Tongue (tissue), 2 donors: ENCODE data around the gene XPR1. TPM values are rescaled to one million over a fixed set of nuclear protein-coding genes. Genes with fewer than 3 reads are reported as not detected.

ENCODE experiments used
- DNase-seq: peaks from one replicate; pipeline ENCODE4 v3.0.0-alpha.2; 2015
- total RNA-seq: library from RNA; depleted of rRNA; stranded (reverse); fragments of >200 nt; gene quantifications from one replicate; pipeline ENCODE4 v1.2.3, GENCODE V29; 2014

Gene XPR1
- total RNA-seq, 1 donor from 2014 or later, result 12.3 TPM

DNA sequence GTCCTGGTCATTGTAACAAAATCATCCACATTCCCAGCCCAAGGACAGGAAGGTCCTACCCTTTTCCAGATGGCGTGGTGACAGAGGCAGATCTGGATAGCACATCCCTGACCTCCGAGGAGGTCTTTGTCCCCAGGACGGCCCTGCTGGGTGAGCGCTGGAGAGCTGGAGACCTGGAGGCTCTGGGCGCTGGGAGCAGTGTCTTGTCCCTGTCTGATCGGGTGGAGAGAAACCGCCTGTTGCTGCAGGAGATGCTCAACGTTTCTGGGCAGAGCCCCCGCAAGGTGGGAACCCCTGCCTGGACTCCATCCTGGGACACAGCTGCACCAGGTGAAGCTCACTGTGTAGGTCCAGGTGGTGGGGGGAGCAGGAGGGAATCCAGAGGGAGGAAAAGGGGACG, 284.9 kb downstream of the XPR1 start:
- no peak for DNase-seq

DNA sequence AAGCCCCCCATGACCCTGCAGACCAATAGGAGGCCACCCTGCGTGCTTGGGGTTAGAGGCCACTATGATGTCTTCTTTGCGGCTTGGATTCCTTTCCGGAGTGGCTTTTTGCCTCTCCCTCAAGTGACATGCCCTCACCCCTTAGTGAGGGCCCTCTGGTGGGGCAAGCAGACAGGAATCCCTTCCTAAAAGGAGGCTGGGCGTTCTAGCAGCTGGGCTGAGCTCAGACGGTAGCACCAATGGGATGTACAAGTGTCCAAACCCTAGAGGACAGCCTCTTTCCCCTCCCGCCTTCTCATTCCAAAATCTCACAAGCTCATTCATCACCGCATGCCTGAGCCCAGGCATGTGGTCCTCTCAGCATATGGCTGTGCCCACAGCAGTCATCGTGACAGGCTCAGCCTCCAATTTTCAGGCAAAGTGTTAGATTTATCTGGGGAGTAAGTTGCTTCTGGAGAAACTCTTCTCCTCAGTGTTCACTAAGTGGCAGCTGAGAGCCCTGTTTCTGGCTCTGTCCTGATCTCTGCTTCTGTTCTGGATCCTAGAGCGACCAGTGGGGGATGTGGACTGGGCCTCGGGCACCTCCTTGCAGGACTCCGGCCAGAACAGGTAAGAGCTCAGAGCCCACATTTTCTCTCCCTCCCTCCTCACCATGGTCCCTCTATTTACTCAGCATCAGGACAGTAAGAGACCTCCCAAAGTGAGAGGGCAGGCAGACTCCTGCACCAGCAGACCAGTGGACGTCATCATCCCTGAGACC, 285.7 kb downstream of the XPR1 start:
- DNase-seq, result peak; percentile 60

DNA sequence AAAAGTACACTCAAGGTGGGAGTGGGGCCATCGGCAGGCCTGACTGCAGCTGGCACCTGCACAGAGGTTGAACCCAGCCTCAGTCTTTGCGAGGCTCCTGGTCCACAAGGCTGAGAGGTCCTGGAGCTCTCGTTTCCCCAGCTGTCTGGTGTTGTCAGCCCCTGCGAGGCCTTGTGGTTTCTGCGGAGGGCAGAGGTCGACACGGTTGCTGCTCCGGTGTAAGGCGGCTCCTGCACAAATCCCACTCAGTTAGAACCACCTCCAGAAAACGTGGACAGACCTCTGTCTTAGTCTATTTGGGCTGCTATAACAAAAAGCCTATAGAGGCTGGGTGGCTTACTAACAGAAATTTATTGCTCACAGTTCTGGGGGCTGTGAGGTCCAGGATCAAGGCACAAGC, 286.7 kb downstream of the XPR1 start:
- no peak for DNase-seq

DNA sequence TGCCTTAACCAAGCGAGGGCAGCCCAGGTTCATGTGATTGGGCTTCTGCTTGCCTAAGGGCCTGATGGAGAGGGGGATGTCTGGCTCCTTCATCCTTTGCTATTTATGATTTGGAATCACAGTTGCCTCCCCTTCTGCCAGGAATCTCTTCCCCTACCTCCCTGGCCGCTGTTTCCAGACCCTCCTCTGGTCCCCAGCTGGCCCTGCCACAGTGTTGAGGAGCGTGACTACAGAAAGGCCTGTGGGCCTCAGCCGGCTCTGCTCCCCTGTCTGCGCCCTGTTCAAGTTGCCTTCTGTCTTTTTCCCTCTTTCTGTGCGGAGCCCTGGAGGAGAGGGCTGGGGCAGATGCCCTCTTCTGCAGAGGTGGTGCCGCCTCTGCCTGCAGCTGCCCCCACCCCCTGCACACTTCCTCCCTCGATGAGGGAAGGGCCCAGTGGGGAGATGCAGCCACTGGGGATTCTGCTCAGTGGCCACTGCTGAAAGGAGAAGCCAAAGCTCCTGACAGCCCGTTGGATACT, 287.4 kb downstream of the XPR1 start:
- no peak for DNase-seq

DNA sequence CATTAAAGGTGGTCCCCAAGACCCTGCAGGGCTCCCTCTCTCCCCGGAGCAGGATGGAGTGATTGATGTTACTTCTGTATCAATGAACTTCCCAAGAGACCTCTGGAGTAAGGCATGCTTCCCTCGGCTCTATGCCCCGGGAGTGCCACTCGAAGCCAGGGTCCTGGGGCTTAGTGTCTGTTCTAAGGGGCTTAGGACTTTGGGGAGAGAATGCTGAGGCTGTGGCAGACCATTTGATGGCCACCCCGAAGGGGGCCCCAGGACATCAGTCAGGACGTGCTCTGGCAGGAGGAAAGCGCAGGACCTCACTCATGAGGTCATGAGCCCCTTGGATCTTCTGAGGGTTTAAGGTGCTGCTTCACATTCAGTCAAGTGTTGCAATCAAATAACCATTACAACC, 288.4 kb downstream of the XPR1 start:
- no peak for DNase-seq

DNA sequence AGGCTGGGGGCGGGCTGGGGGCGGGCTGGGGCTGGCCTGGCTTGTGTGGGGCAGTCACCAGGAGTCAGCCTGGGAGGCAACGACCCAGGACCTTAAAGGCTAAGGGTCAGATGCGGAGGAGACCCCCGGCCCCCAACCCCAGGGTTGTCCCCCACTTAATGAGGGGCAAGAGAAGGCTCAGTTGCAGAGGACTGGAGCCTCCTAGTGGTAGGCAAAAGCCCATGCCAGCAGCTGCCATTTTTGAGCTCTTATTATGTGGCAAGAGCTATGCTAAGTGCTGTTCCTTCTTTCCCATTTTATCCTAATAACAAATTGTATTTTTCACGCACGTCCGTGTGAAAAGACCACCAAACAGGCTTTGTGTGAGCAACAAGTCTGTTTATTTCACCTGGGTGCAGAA, 288.9 kb downstream of the XPR1 start:
- DNase-seq, result no peak

DNA sequence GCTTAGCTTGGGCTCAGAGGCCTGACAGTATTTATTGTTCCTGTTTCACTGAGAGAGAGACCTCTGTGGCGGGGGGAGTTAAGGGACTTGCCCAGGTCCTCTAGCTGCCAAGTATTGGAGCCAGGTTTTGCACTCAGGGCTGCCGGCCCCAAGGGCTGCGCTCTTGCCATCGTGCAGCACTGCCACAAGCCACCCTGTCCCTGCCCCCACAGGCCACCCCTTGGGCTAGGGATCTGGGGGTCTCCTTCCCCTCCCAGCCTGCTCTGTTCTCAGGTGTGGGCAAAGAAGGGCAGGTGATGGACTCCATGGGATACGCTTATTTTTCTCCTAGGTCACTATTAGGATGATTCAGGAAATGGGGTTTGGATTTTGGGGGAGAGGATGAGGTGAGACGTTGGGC, 289.6 kb downstream of the XPR1 start:
- DNase-seq, result no peak

DNA sequence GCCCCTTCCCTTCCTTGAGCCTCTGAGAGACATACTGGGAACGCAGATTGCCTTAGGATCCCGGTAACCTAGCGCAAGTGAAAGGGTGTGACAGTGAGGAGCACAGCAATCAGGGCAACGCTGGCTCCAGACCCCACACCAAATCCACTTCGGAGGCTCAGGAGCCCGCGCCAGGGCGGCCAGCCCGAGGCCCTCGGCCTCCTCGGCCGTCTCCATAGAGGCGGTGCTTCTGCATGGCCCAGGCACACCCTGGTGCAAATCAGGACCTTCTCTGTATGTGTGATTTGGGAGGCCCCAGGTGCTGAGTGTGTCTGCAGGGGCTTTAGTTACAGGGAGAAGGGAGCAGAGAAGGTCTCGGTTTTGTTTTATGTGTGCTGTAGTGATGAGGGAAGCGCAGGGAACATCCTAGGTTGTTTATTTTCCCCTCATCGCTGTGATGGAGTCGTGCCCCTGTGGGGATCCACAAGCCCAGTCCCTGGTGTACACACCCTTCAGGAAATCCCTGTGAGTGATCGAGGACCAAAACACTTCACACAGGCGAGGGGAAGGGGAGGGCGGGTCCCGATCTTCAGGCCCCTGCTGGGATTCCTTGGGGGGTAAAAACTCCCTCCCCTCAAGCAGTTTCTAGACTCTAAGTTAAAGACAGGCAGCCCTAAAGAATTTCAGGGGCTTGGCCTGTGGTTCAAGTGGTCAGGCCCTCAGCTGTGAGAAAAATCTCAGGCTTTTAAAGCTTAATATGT, 290.2 kb downstream of the XPR1 start:
- no peak for DNase-seq

DNA sequence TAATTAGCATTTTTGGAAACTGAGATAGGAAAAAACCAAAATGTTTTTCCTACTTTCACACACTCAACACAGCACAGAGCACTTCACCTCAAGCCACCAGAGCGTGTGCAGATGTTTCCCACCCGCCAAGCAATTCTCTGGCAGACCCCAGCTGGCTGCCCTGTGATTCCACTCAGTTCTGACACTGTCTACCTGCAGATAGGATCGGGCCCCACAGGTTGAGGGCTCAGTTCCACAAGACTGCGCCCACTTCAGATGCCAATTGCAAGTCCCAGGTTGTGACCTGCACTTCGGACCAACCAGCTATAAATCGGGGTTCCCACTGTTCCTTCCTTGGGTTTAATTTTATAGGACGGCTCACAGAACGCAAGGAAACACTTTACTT, 290.8 kb downstream of the XPR1 start:
- no peak for DNase-seq

DNA sequence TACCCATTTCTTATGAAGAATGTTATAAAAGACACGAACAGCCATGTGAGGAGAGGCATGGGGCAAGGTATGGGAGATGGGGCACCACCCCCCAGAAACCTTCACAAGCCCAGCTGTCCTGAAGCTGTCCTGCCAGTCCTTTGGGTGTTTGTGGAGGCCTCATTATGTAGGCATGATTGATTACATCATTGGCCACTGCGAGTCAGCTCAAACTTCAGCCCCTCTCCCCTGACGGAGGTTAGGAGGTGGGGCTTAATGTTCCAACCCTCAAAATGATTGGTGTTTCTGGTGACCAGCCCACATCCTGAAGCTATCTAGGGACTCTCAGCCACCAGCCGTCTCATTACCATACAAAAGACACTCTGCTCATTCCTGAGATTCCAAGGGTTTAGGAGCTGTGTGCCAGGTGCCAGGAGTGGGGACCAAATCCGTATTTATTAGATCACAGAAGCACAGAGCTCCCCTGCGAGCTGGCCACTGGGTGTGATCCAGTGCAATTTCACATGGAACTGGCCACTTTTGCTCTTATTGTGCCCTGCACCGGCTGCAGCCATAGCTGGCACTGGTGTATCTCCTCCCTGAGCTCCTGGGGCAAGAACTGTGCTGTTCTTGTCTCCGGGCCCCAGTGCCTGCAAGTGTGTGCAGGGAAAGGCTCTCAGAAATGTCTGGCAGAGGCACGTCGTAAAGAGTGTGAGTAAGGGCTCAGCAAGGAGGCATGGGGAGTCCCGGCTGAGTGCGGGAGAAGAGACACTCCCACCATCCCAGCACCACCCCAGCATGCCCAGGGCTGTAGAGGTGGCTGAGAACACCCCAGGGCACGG, 291.4 kb downstream of the XPR1 start:
- DNase-seq, result peak; percentile 72

DNA sequence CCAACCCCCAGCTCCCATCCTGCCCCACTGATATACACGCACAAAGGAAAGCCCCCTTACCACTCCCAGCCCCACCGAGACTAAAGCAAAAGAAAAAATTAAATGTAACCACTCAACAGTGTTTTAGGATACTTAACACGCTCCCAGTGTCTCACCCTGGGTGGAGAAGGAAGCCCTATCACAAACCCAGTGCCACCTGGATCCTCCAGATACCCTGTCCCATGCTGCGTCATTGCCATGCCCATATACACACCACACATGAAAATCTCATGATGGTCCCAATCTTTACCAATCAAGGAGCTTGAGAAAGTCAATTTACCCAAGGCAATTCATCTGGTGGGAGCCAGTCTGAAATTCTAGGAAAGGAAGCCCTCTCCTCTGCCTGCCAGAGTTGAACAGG, 292.1 kb downstream of the XPR1 start:
- DNase-seq, result no peak

DNA sequence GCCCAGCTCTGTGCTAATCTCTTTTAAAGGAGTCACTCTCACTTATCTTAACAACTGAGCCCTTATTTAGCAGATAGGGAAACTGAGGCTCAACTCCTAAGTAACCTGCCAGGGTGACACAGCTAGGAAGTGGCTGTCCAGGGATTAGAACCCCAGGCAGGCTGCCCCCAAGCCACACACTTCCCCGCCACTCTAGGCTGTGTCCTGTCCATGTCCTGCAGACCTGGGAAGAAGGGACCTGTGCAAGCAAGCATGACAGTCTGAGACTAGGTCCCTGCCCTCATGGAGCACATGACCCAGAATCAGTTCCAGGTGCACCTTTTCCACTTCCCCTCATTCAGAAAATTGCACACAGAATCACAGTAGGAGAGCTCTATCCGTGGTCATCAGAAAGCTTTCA, 293.1 kb downstream of the XPR1 start:
- no peak for DNase-seq

DNA sequence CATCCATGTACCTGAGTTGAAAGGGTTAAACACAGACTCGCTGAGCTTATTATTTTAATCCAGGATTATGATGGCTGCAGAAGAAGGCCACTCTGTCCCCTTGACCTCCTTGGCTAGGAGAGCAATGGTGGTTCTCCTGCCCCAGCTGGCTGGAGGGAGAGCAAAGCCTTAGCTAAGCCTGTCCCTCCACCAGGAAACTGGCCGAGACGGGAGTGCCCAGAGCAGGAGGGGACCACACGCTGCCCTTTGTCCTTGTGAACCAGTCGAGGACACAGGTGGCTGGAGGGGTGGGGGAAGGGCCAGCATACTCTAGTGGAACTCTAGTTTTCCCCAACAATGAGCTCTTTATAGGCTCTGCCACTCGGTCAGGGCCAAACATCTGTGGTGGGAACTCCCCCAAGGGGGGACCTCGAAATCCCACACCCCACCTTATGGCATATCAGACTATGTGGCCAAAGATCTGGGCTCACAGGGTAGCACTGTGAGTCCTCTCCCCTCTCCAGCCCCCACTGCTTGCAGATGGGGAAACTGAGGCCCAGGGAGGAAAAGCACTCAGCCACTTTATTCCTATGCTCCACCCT, 293.7 kb downstream of the XPR1 start:
- DNase-seq, result peak; percentile 71

DNA sequence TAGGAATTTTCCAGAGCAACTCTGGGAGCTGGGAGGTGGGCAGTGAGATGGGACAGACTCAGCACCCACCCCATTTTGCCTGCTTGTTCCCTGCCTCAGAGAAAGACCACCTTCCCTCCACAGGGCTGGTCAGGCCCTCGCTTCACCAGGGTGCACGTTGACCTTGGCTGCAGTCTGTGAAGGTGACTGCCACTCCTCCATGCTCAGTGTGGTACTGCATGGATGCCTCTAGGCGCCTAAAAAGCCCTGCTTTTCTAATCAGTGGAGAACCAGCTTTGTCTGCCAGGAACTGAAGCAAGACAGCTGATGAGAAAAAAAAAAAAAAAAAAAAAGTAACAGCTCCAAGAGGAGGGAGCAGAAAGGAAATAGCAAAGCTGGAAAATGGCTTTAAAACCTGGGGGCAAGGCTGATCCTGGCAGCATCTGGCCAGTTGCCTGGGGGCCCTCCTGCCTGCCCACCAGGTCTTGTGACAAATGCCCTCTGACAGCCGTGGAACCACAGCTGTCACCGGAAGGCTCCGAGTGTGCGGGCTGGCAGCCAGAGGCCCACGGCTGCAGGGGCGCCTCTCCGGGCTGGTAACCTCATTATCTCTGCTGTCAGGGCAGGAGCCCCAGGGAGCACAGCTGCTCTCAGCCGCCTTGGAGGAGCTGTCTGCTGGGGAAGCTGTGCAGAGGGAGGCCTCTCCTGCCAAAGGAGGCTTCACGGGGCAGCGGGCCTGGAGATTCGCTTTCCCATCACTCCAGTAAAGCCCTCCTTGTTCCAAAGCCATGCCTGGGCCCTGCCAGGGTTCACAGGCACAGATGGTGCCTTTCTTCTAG, 294.6 kb downstream of the XPR1 start:
- peak; percentile 98 for DNase-seq

DNA sequence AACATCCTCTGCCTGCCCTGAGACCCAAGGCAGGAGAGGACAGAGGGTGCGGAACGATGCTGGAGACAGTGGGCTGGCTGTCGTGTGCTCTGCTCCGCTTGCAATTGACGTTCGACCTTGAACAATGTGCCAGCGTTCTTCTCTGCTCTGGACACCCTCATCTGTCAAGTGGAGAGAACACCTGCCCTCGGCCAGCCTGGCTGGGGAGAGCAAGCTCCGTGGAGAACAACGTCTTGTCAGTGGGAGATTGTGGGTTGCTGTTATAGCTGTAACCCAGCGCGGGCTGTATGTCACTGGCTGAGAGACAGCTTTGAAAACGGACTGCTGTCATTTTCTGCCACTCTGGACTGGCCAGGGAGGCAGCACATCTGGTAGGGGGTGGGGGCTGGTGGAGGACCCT, 295.5 kb downstream of the XPR1 start:
- DNase-seq, result peak; percentile 65

DNA sequence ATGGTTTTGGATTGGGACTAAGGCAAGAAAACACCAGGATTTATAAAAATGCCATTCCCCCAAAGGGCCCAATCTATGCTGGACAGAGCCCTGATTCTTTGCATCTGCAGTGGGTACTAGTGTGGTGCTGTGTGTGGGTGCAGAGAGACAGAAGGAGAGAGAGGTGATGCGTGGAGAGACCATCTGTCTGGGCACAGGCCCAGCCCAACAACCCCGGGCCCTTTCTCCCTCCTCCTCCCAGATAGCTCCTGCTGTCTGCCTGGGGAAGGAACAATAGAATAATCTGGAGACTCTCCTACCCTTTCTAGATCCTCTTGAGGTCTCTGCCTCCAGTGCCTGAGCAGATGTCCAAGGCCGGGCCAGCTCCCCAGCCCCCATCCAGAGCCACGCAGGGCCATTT, 296.0 kb downstream of the XPR1 start:
- DNase-seq, result peak; percentile 86

DNA sequence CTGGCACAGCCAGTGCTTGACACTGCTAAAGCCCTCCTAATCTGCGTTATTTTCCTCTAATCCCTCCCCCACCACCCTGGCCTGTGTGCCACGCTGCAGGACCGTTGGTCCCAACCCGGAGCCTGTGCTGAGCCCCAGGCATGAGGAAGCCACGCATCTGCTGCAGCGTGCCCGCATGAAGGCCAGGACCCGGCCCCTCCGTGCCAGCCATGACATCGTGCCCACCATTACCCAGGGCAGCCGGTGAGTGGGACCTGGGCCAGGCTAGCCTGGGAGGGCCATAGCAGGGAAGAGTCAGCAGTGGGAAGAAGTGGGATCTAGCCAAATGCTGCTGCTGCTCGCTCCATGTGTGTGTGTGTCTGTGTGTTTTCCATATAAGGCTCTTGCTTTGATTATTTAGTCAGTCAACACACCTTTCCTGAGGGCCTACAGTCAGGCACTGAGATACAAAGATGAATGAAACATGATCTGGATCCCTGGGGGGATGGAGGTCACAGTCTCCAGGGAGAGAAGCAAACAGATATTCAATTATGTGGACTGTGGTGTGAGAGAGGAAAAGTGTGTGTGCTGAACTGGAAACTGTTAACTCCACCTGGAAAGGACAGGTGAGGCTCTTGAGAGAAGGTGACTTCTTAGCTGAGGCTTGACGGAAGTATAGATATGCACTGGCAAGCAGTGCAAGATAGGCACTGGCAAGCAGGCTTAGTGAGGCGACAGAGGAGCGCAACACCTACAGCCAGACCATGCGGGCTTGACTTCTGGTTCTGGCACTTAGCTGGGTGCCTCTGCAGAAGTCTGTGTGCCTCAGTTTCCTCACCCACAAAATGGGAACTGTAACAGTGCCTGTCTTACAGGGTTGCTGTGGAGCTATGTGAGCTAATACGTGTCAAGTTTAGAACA, 296.8 kb downstream of the XPR1 start:
- DNase-seq, result peak; percentile 83

DNA sequence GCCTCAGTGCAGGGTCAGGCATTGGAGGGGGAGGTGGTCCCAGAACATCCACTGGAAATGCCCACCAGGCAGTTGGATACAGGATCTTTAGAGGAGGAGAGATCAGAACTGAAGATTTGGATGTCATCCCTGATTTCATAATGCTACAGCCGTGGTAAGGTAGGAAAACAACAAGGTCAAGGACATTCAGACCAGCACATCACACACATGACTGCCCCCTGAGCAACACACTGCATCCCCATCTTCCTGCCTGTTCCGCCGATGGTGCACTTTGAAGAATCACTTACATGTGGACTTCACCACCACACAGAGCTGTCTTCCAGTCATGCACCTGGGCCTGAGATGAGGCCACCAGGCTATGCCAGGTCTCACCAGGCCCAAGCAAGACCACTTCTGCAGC, 297.6 kb downstream of the XPR1 start:
- no peak for DNase-seq

DNA sequence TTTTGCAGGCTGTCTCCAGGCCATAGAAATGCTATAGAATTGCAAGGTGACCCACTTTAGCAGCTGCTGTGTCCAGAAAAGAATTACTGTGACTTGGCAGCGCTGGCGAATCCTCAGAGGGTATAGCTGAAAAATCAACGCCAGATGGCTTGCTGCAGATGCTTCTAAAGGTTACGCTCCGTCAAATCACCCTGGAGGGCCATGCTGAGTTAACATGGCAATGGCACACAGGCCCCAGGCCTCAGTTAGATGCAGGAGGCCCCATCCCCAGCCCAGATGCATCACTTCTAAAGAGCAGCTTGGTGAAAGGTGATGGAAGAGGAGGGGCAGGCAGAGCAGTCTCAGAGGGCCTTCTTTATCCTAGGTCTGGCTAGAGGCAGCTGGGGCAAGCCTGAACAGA, 298.9 kb downstream of the XPR1 start:
- DNase-seq, result peak; percentile 84

DNA sequence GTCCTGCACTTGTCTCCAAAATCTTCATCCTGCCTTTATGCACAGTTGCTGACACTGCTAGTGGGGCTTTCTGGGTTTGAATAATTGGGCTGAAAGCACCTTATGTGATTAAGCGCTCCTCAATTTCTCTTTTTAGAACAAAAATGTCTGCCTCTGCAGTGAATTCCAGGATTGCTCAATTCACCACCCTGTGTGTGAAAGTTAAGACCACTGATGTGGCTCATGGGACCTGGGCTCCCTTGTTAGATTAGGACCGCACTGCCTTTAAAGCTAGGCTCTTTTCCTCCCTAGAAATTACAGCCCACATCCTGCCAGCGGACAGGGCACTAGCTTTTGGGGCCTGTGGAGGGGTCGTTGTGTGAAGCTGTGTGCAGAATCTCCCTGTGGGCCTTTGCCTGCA, 299.7 kb downstream of the XPR1 start:
- no peak for DNase-seq

DNA sequence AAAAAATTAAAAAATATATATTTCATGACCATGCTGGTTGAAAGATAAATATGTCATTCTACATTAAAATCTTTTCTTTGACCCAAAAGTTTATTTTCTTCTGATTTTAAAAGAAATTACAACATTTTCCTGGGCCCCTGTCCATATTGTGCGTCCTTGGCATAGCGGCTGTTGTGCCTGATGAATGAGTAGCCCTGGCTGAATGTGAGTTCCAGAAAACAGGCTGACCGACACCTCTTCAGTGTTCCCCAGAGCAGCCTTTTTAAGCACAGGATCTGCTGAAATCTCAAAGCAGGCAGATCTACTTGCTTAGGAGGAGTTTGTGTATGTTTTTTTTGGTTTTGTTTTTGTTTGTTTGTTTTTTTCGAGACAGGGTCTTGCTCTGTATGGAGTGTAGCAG, 300.6 kb downstream of the XPR1 start:
- DNase-seq, result no peak
